MCF 10A (cell line): ENCODE data around the gene PIK3R3. TPM values are rescaled to one million over a fixed set of nuclear protein-coding genes. Genes with fewer than 3 reads are reported as not detected.

Experiments
- BruUV-seq: library from RNA; stranded (reverse); fragments of 400-500 nt; replicated peaks from 2 replicates; lab custom pipeline; 2021; lab: Mats Ljungman, UMichigan
- CTCF ChIA-PET: fragments of 300-600 bp; sonication (Branson Sonifier 250); formaldehyde crosslinking; extraction: SDS; loops from one replicate; lab custom pipeline; 2021; ENCODE audit warnings: antibody characterized with exemption, inconsistent platforms; lab: Yijun Ruan, JAX
- POLR2A ChIA-PET: fragments of 300-600, 350-650 bp; sonication (Branson Sonifier 250); formaldehyde crosslinking; extraction: SDS; loops from one replicate; lab custom pipeline; 2020; ENCODE audit warnings: antibody characterized with exemption, inconsistent platforms; lab: Yijun Ruan, JAX
- DNase-seq: peaks from one replicate; pipeline ENCODE4 v3.0.0-alpha.2; 2018; ENCODE audit not compliant: unreplicated experiment
- H3K27ac Mint-ChIP-seq: one replicate; pipeline ENCODE4 v1.8.0; 2022; ENCODE audit warnings: mild to moderate bottlenecking, low read depth, mixed read lengths; ENCODE audit not compliant: unreplicated experiment
- H3K27me3 Mint-ChIP-seq: one replicate; pipeline ENCODE4 v1.8.0; 2022; ENCODE audit warnings: mixed read lengths; ENCODE audit not compliant: insufficient read depth, unreplicated experiment
- H3K36me3 Mint-ChIP-seq: one replicate; pipeline ENCODE4 v1.8.0; 2022; ENCODE audit warnings: mild to moderate bottlenecking, moderate library complexity, mixed read lengths; ENCODE audit not compliant: insufficient read depth, unreplicated experiment
- H3K4me1 Mint-ChIP-seq: one replicate; pipeline ENCODE4 v1.8.0; 2022; ENCODE audit warnings: mixed read lengths; ENCODE audit not compliant: insufficient read depth, unreplicated experiment
- H3K4me3 Mint-ChIP-seq: one replicate; pipeline ENCODE4 v1.8.0; 2022; ENCODE audit warnings: mild to moderate bottlenecking, moderate library complexity, mixed read lengths; ENCODE audit not compliant: unreplicated experiment
- H3K9me3 Mint-ChIP-seq: one replicate; pipeline ENCODE4 v1.8.0; 2022; ENCODE audit warnings: mixed read lengths; ENCODE audit not compliant: unreplicated experiment
- intact Hi-C: fragments of 100-400 bp; cut with micrococcal nuclease; formaldehyde crosslinking; loops from 2 replicates; pipeline ENCODE4 v1.14.1; 2022
- total RNA-seq: library from RNA; stranded (reverse); gene quantifications from 2 replicates; pipeline ENCODE4 v1.2.3, GENCODE V29; 2022
- TF ChIP-seq, protein P1 (sequence below): fragments of 200-600 bp; IDR thresholded peaks from one replicate; pipeline ENCODE4 v1.8.0; 2022; ENCODE audit warnings: antibody characterized with exemption, mild to moderate bottlenecking; ENCODE audit not compliant: unreplicated experiment

The PIK3R3 gene
- total RNA-seq, 1 experiment from 2014 or later, result 9.3 TPM

DNA sequence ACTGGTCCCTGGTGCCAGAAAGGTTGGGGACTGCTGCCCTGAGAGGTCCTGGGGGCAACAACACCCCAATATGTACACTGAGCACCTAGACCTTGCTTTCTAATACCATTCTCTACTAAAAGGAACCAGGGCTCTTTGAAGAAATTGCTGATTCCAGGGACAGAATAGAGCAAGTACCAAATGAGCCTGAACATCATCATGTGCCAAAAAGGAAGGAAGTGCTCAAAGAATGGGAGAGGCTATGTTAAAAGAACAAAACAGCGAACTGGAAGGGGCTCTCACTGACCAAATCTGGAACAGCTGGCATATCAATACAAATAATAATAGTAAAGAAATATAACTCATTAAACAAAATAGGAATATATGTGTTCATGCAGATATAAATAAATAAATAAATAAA lies 50.8 kb downstream of the PIK3R3 start:
- CTCF ChIA-PET, result no interaction called here
- POLR2A ChIA-PET, result no interaction called here
- no peak for DNase-seq
- intact Hi-C loops, result no loop called here
- H3K4me1 Mint-ChIP-seq, result peaks cover 32% of the 10 kb centered on the region
- H3K36me3 Mint-ChIP-seq, result no peaks in the 10 kb centered on the region
- H3K9me3 Mint-ChIP-seq, result no peaks in the 10 kb centered on the region
- H3K27ac Mint-ChIP-seq, result no peak overlapping the region
- no peak overlapping the region for H3K4me3 Mint-ChIP-seq
- TF ChIP-seq, protein P1, sequence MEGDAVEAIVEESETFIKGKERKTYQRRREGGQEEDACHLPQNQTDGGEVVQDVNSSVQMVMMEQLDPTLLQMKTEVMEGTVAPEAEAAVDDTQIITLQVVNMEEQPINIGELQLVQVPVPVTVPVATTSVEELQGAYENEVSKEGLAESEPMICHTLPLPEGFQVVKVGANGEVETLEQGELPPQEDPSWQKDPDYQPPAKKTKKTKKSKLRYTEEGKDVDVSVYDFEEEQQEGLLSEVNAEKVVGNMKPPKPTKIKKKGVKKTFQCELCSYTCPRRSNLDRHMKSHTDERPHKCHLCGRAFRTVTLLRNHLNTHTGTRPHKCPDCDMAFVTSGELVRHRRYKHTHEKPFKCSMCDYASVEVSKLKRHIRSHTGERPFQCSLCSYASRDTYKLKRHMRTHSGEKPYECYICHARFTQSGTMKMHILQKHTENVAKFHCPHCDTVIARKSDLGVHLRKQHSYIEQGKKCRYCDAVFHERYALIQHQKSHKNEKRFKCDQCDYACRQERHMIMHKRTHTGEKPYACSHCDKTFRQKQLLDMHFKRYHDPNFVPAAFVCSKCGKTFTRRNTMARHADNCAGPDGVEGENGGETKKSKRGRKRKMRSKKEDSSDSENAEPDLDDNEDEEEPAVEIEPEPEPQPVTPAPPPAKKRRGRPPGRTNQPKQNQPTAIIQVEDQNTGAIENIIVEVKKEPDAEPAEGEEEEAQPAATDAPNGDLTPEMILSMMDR, result no peak
- BruUV-seq, result no TSS peak
- no peaks in the 10 kb centered on the region for H3K27me3 Mint-ChIP-seq

DNA sequence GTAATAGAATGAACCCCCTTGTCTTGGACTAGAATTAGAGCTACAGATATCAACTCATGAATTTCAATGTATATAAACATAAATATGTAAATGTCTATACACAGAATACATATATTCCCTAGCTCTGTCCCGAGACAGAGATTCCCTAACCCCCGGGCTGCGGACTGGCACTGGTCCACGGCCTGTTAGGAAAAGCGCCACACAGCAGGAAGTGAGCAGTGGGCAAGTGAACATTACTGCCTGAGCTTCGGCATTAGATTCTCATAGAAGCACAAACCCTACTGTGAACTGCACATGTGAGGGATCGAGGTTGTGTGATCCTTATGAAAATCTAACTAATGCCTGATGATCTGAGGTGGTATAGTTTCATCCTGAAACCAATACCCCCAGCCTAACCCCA lies 51.2 kb downstream of the PIK3R3 start:
- DNase-seq, result no peak
- TF ChIP-seq, protein P1, result no peak
- Mint-ChIP-seq H3K4me1 (peaks cover 31% of the 10 kb centered on the region), H3K36me3 (no peaks in the 10 kb centered on the region), H3K9me3 (no peaks in the 10 kb centered on the region), H3K27me3 (no peaks in the 10 kb centered on the region), H3K27ac (no peak overlapping the region), H3K4me3 (no peak overlapping the region)
- ChIA-PET POLR2A (no interaction called here), CTCF (no interaction called here)
- BruUV-seq, result no TSS peak
- intact Hi-C loops, result no loop called here

DNA sequence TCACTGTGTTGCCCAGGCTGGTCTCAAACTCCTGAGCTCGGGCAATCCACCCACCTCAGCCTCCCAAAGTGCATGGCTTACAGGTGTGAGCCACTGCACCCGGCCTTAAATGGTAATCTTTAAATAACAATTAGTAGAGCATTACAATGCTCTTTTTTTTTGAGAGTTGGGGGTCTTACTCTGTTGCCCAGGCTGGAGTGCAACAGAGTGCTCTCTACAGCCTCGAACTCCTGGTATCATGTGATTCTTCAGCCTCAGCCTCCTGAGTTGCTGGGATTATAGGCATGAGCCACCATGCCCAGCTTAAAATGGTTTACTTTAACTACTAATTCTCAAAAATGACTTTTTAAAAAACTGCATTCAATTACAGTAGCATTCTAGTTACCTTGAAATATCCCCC lies 52.2 kb downstream of the PIK3R3 start:
- DNase-seq, result no peak
- Mint-ChIP-seq H3K36me3 (no peaks in the 10 kb centered on the region), H3K4me1 (peaks cover 28% of the 10 kb centered on the region), H3K27me3 (no peaks in the 10 kb centered on the region), H3K27ac (no peak overlapping the region), H3K4me3 (no peak overlapping the region), H3K9me3 (no peaks in the 10 kb centered on the region)
- BruUV-seq, result no TSS peak
- TF ChIP-seq, protein P1, result no peak
- CTCF ChIA-PET, result interaction anchor here (0.7 kb wide), 1 partner anchor 44 kb away, joined by 3 read pairs; no protein-coding TSS in a partner anchor
- POLR2A ChIA-PET, result no interaction called here
- intact Hi-C loops, result no loop called here

DNA sequence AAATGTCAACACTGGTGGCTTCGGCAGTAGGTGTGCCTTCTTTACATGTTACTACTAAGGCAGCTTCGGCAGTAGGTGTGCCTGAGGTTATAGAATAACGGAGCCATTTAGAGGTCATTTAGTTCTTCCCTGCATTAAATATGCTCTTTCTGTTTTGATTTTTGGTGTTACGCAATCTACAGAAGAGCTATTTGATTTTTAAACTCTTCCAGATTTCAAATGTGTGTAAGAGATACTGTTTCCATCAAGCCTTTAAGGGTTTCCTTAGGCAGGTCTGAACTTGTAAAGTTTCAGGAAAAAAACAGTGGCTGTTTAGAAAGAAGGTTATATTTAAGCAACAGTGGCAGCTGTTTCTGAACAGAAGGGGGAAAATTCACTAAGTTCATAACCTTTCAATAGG lies 54.8 kb downstream of the PIK3R3 start:
- DNase-seq, result peak; percentile 64
- Mint-ChIP-seq H3K4me1 (peaks cover 12% of the 10 kb centered on the region), H3K27me3 (no peaks in the 10 kb centered on the region), H3K27ac (peak overlapping the region; percentile 81), H3K9me3 (no peaks in the 10 kb centered on the region), H3K36me3 (no peaks in the 10 kb centered on the region), H3K4me3 (peak overlapping the region; percentile 49)
- ChIA-PET CTCF (no interaction called here), POLR2A (interaction anchor here (0.8 to 2.3 kb wide), 10 partner anchors 11 to 141 kb away, joined by 3 to 18 read pairs (median 5); partner anchors contain the start of genes PIK3R3 and TSPAN1)
- no TSS peak for BruUV-seq
- intact Hi-C loops, result no loop called here
- TF ChIP-seq, protein P1, result no peak
